ENCODE data around the gene NRIP1.

The NRIP1 gene

DNA sequence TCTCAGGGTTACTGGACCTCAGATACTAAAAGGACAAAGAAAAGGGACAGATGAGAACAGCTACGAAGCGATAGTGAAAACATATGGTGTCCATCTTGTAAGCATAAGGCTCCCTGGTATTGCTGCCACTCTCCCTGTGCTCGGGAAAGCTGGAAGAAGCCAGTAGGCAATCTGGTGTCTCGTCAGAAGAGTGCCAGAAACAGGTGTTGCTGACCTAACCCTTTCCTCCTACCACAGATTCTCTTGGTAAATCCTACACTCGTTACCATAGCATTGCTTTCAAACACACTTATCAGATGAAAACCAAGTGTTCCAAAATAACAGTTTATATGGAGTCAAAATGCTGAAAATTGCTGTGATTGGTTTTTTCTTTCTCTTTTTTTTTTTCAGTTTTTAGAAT is 146.3 kb downstream of the NRIP1 start:
- H3K4me1 ChIP-seq (ENCODE audit: control insufficient read depth, insufficient read depth, low read depth, low read length) = no peaks in the 10 kb centered on the region
- peak overlapping the region; percentile 55 for H3K9ac ChIP-seq (ENCODE audit: low read length)
- no peak overlapping the region for H2AFZ ChIP-seq (ENCODE audit: low read depth, low read length)
- no peak overlapping the region for H3K27ac ChIP-seq (ENCODE audit: low read length, poor library complexity, severe bottlenecking)
- 87% methylated on average over 4 of the region's 5 CpGs for WGBS
- H2AK5ac ChIP-seq (ENCODE audit: low read length, severe bottlenecking) = no peak overlapping the region
- H2BK120ac ChIP-seq (ENCODE audit: low read depth, low read length) = no peak overlapping the region
- no peak overlapping the region for H3K4me2 ChIP-seq (ENCODE audit: low read length, poor library complexity, severe bottlenecking)
- no peak overlapping the region for H2BK5ac ChIP-seq (ENCODE audit: low read depth, low read length, poor library complexity, severe bottlenecking)
- H3K18ac ChIP-seq (ENCODE audit: low read depth in 1 of 2, low read length in 2 of 2) = no peak overlapping the region
- no peak overlapping the region for H3K23ac ChIP-seq (ENCODE audit: low read length in 2 of 2)
- no peaks in the 10 kb centered on the region for H3K9me3 ChIP-seq (ENCODE audit: control insufficient read depth, low read length)
- H4K8ac ChIP-seq (ENCODE audit: low read length) = no peak overlapping the region
- no peak overlapping the region for H3K4ac ChIP-seq (ENCODE audit: low read depth in 1 of 2, low read length in 2 of 2)
- no peak overlapping the region for H3K14ac ChIP-seq (ENCODE audit: low read length in 2 of 2)
- H2BK12ac ChIP-seq (ENCODE audit: low read length in 2 of 2) = no peak overlapping the region
- H3K36me3 ChIP-seq (ENCODE audit: control insufficient read depth in 1 of 2, insufficient read depth in 2 of 2, low read depth in 1 of 2, low read length in 2 of 2) = no peaks in the 10 kb centered on the region
- H3K79me1 ChIP-seq (replicated peaks; ENCODE audit: low read length, poor library complexity, severe bottlenecking) = no peaks in the 10 kb centered on the region
- no peaks in the 10 kb centered on the region for H3K27me3 ChIP-seq (ENCODE audit: control insufficient read depth in 1 of 2, insufficient read depth in 1 of 2, low read length in 2 of 2)
- H2BK15ac ChIP-seq (ENCODE audit: low read depth, poor library complexity, severe bottlenecking) = no peak overlapping the region
- H4K91ac ChIP-seq (ENCODE audit: low read length) = no peak overlapping the region
- H3K4me3 ChIP-seq (ENCODE audit: insufficient read depth in 1 of 2, low read depth in 1 of 2, low read length in 2 of 2) = peak overlapping the region in 1 of 2 experiments; percentile 48
- no peak for DNase-seq

DNA sequence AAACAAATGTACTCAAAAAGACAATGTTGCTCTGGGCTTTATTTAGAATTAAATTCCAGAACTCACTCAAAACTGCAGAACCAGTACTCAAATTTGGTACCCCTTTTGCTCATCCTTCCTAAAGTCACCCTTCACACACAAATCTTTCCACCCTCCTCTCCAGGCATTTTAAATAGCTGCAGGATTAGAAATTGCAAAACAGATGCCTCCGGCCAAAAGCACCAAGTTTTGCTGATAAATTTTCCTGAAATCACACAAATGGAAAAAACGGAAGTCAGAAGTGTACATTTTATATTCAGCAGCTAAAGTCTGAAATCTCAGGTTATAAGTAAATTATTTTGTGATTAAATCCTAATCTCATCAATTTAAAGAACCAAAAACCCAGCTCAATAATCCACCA is 147.0 kb downstream of the NRIP1 start:
- Histone ChIP-seq H4K8ac (ENCODE audit: low read length) (no peak overlapping the region), H2AFZ (ENCODE audit: low read depth, low read length) (no peak overlapping the region), H2AK5ac (ENCODE audit: low read length, severe bottlenecking) (no peak overlapping the region), H3K4me3 (ENCODE audit: insufficient read depth in 1 of 2, low read depth in 1 of 2, low read length in 2 of 2) (peak overlapping the region in 1 of 2 experiments; percentile 48), H3K14ac (ENCODE audit: low read length in 2 of 2) (no peak overlapping the region), H2BK120ac (ENCODE audit: low read depth, low read length) (no peak overlapping the region), H3K9me3 (ENCODE audit: control insufficient read depth, low read length) (no peaks in the 10 kb centered on the region), H2BK12ac (ENCODE audit: low read length in 2 of 2) (no peak overlapping the region), H4K91ac (ENCODE audit: low read length) (no peak overlapping the region), H3K18ac (ENCODE audit: low read depth in 1 of 2, low read length in 2 of 2) (no peak overlapping the region), H3K4ac (ENCODE audit: low read depth in 1 of 2, low read length in 2 of 2) (no peak overlapping the region), H3K36me3 (ENCODE audit: control insufficient read depth in 1 of 2, insufficient read depth in 2 of 2, low read depth in 1 of 2, low read length in 2 of 2) (no peaks in the 10 kb centered on the region), H3K27ac (ENCODE audit: low read length, poor library complexity, severe bottlenecking) (no peak overlapping the region), H3K9ac (ENCODE audit: low read length) (peak overlapping the region; percentile 55), H3K79me1 (replicated peaks; ENCODE audit: low read length, poor library complexity, severe bottlenecking) (no peaks in the 10 kb centered on the region), H2BK5ac (ENCODE audit: low read depth, low read length, poor library complexity, severe bottlenecking) (no peak overlapping the region), H3K23ac (ENCODE audit: low read length in 2 of 2) (no peak overlapping the region), H3K27me3 (ENCODE audit: control insufficient read depth in 1 of 2, insufficient read depth in 1 of 2, low read length in 2 of 2) (no peaks in the 10 kb centered on the region), H3K4me1 (ENCODE audit: control insufficient read depth, insufficient read depth, low read depth, low read length) (no peaks in the 10 kb centered on the region), H2BK15ac (ENCODE audit: low read depth, poor library complexity, severe bottlenecking) (no peak overlapping the region), H3K4me2 (ENCODE audit: low read length, poor library complexity, severe bottlenecking) (no peak overlapping the region)
- 83% methylated on average over 1 of the region's 2 CpGs for WGBS
- no peak for DNase-seq

DNA sequence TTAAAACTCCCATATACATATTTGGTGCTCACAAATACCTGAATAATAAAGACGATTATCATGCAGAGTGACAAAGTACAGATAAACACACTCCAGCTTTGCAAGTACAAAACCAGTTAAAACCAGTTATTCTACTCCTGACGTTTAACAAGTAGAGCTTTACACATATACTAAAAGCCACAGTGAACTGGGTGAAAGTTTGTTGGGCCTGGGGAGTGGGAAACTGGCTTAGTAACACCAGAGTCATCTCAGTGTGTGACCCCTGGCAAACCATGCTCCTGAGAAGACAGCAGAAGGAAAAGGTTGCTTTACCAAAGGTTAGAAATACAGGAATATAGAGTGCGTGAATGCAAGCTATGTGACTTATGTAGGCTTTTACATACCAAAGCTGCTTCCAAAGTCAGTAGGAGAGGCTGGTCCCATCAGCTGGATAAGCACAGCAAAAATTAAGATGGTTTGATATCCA is 148.1 kb downstream of the NRIP1 start:
- H2AK5ac ChIP-seq (ENCODE audit: low read length, severe bottlenecking) = no peak overlapping the region
- H3K4ac ChIP-seq (ENCODE audit: low read depth in 1 of 2, low read length in 2 of 2) = no peak overlapping the region
- no peak overlapping the region for H3K27ac ChIP-seq (ENCODE audit: low read length, poor library complexity, severe bottlenecking)
- no peak overlapping the region for H3K4me2 ChIP-seq (ENCODE audit: low read length, poor library complexity, severe bottlenecking)
- no peak overlapping the region for H2BK15ac ChIP-seq (ENCODE audit: low read depth, poor library complexity, severe bottlenecking)
- no peaks in the 10 kb centered on the region for H3K27me3 ChIP-seq (ENCODE audit: control insufficient read depth in 1 of 2, insufficient read depth in 1 of 2, low read length in 2 of 2)
- no peaks in the 10 kb centered on the region for H3K36me3 ChIP-seq (ENCODE audit: control insufficient read depth in 1 of 2, insufficient read depth in 2 of 2, low read depth in 1 of 2, low read length in 2 of 2)
- H2BK12ac ChIP-seq (ENCODE audit: low read length in 2 of 2) = no peak overlapping the region
- H3K9ac ChIP-seq (ENCODE audit: low read length) = no peak overlapping the region
- H2BK5ac ChIP-seq (ENCODE audit: low read depth, low read length, poor library complexity, severe bottlenecking) = no peak overlapping the region
- H2AFZ ChIP-seq (ENCODE audit: low read depth, low read length) = no peak overlapping the region
- no peak overlapping the region for H3K23ac ChIP-seq (ENCODE audit: low read length in 2 of 2)
- peak; percentile 8 for DNase-seq
- no peaks in the 10 kb centered on the region for H3K4me1 ChIP-seq (ENCODE audit: control insufficient read depth, insufficient read depth, low read depth, low read length)
- H3K14ac ChIP-seq (ENCODE audit: low read length in 2 of 2) = no peak overlapping the region
- no peak overlapping the region for H4K91ac ChIP-seq (ENCODE audit: low read length)
- no peak overlapping the region for H3K4me3 ChIP-seq (ENCODE audit: insufficient read depth in 1 of 2, low read depth in 1 of 2, low read length in 2 of 2)
- H4K8ac ChIP-seq (ENCODE audit: low read length) = no peak overlapping the region
- no peaks in the 10 kb centered on the region for H3K9me3 ChIP-seq (ENCODE audit: control insufficient read depth, low read length)
- no peak overlapping the region for H3K18ac ChIP-seq (ENCODE audit: low read depth in 1 of 2, low read length in 2 of 2)
- no peak overlapping the region for H2BK120ac ChIP-seq (ENCODE audit: low read depth, low read length)
- H3K79me1 ChIP-seq (replicated peaks; ENCODE audit: low read length, poor library complexity, severe bottlenecking) = peaks cover 2% of the 10 kb centered on the region
- WGBS = 54% methylated on average over 2 of the region's 3 CpGs

DNA sequence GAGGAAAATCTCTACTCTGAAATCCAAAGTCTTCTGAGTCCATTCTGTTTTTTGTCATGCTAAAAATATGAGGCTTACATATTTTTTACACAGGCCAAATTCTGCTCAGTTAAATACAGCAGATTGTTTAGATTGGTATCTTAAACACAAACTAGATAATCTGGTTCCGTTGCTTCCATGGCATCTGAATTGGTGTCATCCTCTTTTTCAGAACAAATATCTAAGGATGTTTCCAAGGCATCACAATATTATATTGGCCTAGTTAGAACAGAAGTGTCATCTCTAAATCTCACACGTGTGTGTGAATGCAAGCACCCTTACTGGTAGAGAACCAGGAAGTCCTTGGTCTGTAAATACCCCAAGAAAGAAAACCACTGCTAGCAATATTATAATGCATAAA is 151.2 kb downstream of the NRIP1 start:
- Histone ChIP-seq H3K9ac (ENCODE audit: low read length) (no peak overlapping the region), H3K18ac (ENCODE audit: low read depth in 1 of 2, low read length in 2 of 2) (no peak overlapping the region), H2AFZ (ENCODE audit: low read depth, low read length) (no peak overlapping the region), H4K8ac (ENCODE audit: low read length) (no peak overlapping the region), H3K27ac (ENCODE audit: low read length, poor library complexity, severe bottlenecking) (no peak overlapping the region), H2BK120ac (ENCODE audit: low read depth, low read length) (no peak overlapping the region), H3K14ac (ENCODE audit: low read length in 2 of 2) (no peak overlapping the region), H3K4me2 (ENCODE audit: low read length, poor library complexity, severe bottlenecking) (no peak overlapping the region), H3K79me1 (replicated peaks; ENCODE audit: low read length, poor library complexity, severe bottlenecking) (peaks cover 2% of the 10 kb centered on the region), H2BK15ac (ENCODE audit: low read depth, poor library complexity, severe bottlenecking) (no peak overlapping the region), H3K4ac (ENCODE audit: low read depth in 1 of 2, low read length in 2 of 2) (no peak overlapping the region), H3K9me3 (ENCODE audit: control insufficient read depth, low read length) (no peaks in the 10 kb centered on the region), H2BK5ac (ENCODE audit: low read depth, low read length, poor library complexity, severe bottlenecking) (no peak overlapping the region), H3K23ac (ENCODE audit: low read length in 2 of 2) (no peak overlapping the region), H3K4me3 (ENCODE audit: insufficient read depth in 1 of 2, low read depth in 1 of 2, low read length in 2 of 2) (no peak overlapping the region), H2AK5ac (ENCODE audit: low read length, severe bottlenecking) (no peak overlapping the region), H3K36me3 (ENCODE audit: control insufficient read depth in 1 of 2, insufficient read depth in 2 of 2, low read depth in 1 of 2, low read length in 2 of 2) (no peaks in the 10 kb centered on the region), H2BK12ac (ENCODE audit: low read length in 2 of 2) (no peak overlapping the region), H3K4me1 (ENCODE audit: control insufficient read depth, insufficient read depth, low read depth, low read length) (no peaks in the 10 kb centered on the region), H4K91ac (ENCODE audit: low read length) (no peak overlapping the region), H3K27me3 (ENCODE audit: control insufficient read depth in 1 of 2, insufficient read depth in 1 of 2, low read length in 2 of 2) (no peaks in the 10 kb centered on the region)
- WGBS = 86% methylated on average over 1 of the region's 2 CpGs
- DNase-seq = no peak

Data from mesenchymal stem cell (in vitro differentiated cells and primary cell).